Hepatic stellate cell (primary cell): ENCODE measurements around the gene GRAMD4.

Experiments
- DNase-seq: peaks from one replicate; pipeline ENCODE4 v3.0.0; 2011; ENCODE audit warnings: low spot score

GRAMD4 gene

DNA sequence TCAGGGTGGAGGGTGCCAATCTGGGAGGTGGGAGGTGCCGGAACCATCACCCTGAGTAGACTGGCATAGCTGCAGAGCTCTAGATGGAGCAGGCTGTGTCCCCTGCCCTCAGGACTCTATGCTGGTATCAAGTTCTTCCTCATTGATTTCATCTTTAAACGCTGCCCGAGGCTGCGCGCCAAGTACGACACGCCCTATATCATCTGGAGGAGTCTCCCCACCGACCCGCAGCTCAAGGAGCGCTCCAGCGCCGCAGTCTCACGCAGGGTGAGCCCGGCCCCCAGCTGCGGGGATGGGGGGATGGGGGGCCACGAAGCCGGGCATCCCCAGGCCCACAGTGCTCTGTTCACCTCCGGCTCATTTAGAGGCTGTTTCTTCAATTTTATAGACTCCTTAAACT is 52.5 kb downstream of the GRAMD4 start:
- no peak for DNase-seq

DNA sequence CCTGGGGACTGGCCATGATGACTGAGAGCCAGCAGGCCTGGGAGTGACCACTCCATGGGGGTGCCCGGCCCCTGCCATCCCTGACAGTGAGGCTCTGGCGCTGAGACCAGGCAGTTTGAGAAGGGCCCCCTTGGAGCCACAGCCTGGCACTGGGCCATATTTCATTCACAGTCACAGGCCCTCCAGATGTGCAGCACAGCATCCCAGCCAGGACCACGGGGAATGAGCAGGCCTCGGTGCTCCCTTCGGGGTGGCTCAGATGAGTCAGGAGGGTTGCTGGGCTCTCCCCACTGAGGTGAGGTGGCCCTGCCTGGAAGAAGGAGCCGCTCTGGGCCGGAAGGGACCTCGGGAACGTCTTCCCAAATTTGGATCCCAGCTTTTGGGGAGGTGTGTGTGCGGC is 53.0 kb downstream of the GRAMD4 start:
- no peak for DNase-seq

DNA sequence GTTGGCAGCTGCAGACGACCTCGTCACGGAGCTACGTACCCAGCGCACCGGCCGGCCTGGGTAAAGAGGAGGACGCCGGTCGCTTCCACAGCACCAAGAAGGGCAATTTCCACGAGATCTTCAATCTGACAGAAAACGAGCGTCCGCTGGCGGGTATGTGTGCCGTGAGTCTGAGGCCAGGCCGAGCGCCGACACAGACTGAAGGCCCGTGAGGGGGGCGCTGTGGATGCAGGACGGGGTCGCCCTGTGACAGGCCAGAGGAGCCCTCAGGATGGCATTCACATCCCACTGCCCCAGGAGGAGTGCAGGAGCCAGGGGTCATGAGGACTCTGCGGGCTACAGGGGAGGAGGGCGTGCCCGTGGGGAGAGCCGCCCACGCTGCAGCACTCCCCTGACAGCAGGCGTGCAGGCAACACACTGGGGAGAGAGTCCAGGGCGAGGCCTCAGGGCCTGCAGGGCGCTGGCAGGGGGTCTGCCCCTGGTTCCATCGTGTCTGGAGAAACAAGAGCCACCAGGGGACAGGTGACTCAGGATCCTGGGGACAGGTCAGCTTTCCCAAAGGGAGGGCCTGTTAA is 53.6 kb downstream of the GRAMD4 start:
- DNase-seq: no peak

DNA sequence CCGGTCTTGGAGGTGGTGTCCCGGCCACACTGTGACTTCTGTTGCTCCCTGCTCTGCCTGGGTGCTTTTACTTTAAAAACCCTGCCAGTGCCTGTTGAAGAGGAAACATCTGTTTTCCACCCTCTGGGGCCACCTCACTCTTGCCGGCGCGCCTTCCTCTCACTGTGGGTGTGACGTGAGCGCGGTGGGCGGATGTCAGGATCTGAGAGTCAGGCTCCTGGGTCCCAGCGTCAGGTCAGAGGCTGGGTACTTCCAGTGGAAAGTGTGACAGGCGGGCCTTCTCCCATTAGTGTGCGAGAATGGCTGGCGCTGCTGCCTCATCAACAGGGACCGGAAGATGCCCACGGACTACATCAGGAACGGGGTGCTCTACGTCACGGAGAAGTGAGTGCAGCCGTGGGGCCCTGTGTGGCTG is 54.2 kb downstream of the GRAMD4 start:
- DNase-seq: no peak

DNA sequence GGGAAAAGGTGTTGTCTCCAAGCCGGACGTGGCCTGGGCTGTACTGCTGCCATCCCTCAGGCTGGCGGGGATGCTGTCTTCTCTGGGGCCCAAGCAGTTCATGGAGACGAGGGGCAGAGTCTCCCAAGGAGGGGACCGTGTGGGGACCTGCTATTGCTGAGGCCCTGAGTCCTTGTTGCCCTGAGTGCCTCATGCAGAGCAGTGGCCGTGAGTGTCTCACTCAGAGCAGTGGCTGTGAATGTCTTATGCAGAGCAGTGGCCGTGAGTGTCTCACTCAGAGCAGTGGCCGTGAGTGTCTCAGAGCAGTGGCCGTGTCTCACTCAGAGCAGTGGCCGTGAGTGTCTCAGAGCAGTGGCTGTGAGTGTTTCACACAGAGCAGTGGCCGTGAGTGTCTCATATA is 54.7 kb downstream of the GRAMD4 start:
- no peak for DNase-seq

DNA sequence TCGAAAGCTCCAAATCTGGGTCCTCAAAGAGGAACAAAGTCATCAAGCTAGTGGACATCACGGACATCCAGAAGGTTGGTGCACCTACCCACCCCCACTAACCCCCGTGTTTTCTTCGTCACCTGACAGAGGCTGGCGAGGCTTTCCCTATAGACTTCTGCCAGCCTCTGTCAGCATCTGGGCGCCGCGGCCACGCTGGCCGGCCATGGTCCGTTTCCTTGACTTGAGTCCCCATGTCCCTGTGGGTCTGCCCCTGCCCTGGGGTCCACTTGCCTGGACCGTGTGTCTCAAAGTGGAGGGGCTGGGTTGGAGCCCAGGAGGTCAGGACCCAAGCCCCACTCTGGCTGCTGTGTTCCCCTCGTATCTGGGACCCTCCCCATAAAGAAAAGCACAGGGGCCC is 55.3 kb downstream of the GRAMD4 start:
- DNase-seq: no peak

DNA sequence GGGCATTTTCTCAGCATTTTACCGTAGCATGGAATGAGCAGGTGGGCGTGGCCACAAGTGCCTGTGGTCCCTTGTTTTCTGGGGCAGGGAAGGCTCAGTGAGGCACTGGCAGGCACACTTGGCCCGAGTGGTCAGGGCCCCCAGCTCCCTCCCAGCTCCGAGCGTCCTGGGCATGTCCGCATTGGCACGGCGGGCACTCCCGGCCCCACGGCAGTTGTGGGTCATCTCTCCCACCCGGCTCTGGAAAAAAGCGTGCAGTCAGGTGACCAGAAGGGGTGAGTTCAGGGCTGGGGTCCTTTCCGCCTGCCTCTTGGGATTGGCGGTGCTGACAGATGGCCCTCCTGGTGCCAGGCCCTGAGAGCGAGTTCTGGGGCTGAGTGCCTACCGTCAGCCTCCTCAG is 55.8 kb downstream of the GRAMD4 start:
- no peak for DNase-seq

GRCh38 chr22:46676479-46676878 is 56.3 kb downstream of the GRAMD4 start:
- DNase-seq: no peak

DNA sequence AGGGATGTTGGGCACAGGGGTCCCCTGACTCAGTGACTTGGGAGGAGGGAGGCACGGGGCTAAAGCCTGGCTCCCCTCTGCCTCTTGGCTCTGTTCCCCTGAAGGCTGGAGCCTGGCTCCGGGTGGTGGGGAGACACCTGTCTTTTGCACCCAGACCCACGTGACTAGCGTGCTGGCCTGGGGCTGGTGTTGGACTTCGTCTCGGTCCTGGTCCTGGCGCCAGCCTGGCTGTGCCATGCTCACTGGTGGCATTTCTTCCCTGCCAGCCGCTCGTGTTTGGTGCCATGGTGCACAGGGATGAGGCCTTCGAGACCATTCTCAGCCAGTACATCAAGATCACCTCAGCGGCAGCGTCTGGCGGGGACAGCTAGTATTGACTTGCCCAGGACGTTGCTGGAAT is 56.7 kb downstream of the GRAMD4 start:
- no peak for DNase-seq

GRCh38 chr22:46677323-46678002 is 57.3 kb downstream of the GRAMD4 start:
- no peak for DNase-seq

DNA sequence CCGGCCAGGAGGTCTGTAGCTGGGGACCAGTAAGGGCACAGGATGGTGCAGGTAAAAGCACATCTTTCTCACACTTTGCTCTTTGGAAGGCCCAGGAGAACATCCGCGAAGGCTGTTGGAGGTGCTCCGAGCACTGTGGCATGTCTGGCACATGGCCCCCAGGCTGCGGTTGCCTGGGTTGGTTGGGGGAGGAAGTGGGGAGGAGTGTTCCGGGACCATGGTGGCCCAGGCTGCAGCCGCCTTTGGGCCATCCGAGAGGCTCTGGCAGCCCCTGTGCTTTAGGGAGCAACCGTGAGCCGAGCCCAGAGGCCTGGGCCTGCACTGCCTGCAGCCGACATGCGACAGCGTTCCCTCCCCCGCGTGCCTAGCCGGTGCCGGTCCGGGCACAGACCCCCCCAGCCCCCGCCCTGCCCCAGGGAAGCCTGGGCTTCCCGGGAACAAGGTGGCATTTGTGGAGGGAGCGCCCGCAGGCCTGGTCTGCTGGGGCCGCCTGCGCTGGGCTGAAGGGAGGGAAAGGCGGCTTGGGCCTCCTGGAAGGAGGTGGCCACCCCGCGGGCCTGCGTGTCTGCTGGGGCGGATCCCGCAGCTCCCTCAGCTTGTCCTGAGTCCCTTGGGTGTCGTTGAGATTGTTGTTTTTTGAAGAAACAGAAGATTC is 57.9 kb downstream of the GRAMD4 start:
- DNase-seq: peak; percentile 46

DNA sequence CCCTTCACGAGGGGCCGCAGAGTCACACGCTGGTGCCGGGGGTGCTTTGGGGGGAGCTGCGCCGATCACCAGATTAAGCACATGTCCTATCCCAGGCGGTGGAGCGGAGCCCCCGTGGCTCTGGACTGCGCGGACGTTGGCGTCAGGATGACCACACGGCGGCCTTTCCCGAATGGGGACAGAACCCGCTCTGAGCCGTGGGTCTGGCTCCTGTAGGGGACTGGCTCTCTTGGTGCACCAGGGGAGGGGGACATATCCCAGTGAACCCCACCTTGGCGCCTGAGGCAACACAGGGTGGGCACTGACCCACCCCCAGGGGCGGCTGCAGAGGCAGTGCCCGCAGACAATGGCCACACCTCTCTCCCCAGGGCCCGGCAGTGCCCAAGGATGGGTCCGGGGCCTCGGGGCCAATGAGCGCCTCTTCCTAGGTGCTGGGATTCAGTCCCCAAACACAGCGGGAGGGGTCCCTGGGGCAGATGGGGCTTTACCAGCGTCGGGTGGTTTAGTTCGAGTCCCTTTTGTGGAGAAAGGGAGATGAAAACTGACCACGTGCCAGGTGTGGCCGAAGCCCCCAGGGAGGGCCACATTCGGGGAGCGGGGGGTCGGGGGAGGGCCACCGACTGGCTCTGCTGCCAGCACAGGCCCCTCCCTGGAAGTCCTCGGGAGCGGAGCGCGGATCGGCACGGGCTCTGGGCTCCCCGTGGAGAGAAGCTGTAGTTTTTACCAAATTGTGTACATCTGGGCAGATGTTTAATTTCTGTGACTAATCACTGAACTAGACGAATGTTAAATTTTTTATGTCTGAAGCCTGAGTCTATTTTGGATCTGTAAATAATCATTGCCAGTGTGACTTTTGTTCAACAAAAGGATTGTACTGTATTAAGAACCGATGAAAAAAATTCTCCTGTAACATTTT is 58.9 kb downstream of the GRAMD4 start:
- DNase-seq: peak; percentile 60

- peak; percentile 49 for DNase-seq
Observed at GRCh38 chr22:46679706-46680269, 59.6 kb downstream of the GRAMD4 start.

DNA sequence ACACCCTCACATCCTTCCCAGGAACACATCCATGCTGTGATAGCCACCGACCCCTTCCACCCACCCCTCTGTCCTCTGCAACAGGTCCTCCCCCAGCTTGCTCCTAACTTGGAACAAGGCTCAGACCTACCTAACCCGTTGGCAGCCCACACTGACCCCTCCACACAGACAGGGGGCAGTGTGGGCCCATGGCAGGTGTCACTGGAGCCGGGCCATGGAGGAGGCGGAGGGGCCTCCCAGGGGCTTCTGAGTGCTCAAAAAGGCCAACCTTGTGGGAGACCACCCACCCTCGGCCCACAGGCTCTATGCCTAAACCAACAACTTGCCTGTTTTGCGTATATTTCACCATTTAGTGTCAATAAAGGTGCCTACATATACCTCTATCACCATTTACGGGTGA is 60.8 kb downstream of the GRAMD4 start:
- no peak for DNase-seq

DNA sequence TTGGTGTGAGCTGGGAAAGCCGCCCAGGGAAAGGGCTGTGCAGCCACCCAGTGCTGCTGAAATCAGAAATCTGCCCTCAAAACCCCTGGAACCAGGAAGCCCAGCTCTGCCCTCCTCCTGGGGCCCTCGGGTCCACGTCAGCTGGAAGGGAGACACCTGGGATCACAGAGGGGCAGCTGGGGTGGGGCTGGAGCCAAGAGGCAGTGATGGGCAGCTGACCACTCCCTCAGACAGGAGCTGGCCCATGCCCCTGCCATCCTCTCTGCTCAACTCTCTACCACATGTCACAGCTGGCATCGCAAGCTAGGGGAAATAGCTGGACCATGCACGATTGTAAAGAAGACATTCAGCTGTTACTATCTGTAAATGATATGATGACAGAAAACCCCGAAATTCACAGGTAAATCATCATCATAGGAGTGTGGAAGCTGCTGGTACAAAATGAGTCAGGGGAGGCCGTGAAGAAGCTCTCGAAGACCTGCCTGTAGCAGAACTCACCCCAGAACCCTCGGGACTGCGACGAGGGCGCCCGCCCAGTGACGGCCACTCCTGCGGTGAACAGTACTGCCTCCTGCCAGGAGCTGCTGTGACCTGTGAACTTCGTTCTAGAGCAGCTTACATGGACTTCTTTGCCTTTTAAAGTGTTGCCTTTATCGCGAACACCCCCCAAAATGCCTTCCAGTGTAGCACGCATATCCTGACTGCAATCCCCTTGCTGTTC is 62.0 kb downstream of the GRAMD4 start:
- DNase-seq: no peak

DNA sequence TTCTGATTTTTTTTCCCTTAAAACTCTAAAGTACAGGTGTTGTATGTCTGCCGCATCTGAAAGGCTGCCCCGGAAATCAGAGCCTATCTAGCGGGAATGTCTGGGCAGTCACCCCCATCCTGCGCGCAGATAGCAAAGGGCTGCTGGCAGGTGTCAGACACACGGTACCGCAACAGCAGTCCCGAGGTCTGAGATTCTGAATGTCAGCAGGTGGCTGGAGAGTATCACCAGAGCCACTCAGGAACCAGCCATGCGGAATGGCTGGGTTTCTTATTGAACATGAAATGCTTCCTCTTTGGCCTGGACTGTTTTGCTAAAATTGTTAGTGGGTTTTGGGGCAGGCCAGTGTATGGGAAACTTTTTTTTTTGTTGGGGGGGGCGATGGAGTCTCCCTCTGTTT is 64.5 kb downstream of the GRAMD4 start:
- no peak for DNase-seq

DNA sequence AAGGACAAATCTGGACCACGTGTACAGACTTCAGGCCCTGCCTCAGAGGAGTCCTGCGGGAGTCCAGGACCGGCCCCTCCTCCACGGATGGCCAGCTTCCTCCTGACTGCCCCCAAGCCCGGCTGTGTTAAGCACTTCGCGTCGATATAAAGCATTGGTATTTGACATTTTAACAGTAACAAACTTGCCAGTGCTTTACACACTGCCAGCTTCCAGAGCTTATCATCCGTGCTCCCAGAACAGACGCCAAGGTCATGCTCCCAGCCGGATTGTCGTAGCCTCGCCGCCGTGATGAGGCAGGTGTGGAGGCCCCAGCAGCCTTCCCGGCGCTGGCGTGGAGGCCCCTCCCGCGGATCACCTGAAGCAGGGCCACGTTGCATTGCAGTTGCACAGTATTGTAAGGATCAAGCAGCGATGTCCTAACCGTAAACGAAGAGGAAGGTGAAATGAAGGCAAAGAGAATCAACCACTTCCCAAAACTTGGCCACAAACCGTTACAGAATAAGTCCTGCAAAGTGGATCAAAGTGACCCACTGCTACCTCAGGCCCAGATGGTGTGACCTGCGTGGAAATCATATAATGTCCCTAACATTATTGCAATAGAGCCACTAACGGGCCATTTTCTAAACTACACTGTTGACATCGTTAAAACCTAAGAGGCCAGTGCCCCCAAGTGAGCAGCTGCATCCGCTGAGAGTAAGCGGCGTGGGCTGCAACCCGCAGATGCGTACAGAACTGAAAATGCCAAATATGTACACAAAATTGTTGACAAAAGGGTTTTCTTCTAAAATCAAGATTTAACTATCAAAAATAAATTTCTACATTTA is 66.2 kb downstream of the GRAMD4 start:
- no peak for DNase-seq

DNA sequence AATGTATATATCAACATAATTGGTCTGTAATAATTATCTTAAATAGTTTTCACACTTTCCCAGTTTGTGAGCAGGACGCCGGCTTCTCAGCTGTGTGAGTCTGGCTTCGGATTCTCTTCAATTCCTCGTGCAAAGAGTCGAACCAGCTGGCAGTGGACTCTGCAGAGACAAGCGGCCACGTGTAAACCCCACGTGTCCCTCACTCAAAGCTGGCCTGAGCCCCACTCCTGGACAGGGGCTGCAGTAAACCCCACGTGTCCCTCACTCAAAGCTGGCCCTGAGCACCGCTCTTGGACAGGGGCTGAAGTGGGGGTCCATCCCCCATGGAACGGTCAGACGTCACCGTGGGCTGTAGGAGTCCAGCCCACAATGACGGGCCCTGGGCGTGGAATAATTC is 66.9 kb downstream of the GRAMD4 start:
- no peak for DNase-seq

DNA sequence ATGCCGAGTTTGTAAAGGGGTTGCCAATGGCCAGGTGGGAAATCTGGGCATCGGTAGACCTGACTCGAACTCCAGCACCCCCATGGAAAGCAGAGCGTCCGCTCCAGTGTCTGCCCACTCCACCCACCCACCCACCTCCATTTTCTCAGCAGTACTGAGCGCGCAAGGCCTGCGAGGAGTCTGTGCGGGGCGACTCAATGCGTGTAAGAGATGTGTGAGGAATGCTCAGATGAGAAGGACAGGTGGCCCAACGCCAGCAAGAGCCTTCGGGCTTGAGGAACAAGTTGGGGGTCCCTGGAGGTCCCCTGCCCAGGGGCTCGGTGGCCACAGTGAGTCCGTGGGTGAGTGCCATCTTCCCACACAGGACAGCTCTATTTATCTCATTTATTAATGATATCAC is 67.3 kb downstream of the GRAMD4 start:
- DNase-seq: no peak

GRCh38 chr22:46688949-46689348 is 68.8 kb downstream of the GRAMD4 start:
- DNase-seq: no peak

DNA sequence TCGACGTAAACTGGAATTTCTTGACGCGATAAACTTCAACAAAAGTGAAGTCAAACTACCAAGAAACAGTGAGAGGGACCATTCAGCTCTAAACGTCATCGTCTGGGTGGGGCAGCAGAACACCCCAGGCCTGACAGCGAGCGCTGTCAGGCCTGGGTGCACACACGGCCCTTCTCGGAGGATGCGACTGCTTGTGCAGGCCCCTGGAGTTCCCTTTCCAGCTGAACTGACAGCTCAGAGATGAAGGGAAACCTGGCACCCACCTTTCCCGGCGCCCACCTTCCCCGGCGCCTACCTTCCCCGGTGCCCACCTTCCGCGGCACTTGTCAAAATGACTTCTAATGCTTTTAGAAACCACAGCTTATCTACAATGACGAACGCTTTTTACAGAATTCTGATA is 70.0 kb downstream of the GRAMD4 start:
- no peak for DNase-seq
